GM12892 (cell line): ENCODE results near the gene ZFTA.

Experiments used
- POLR2A ChIP-seq: IDR thresholded peaks from 2 replicates; pipeline ENCODE4 v1.6.1; 2011; ENCODE audit warnings: low read depth, low read length, control low read depth
- POLR2AphosphoS5 ChIP-seq: IDR thresholded peaks from 2 replicates; pipeline ENCODE4 v1.6.1; 2011; ENCODE audit warnings: low read depth, low read length, control low read depth
- TAF1 ChIP-seq: IDR thresholded peaks from 2 replicates; pipeline ENCODE4 v1.6.1; 2011; ENCODE audit warnings: low read depth, mild to moderate bottlenecking, control low read depth, low read length, borderline replicate concordance

- no peak for TF ChIP-seq POLR2AphosphoS5
- TF ChIP-seq TAF1, result no peak
- TF ChIP-seq POLR2A, result no peak
Measured at GRCh38 chr11:63767267-63767564, 1.4 kb downstream of the ZFTA start.
